Endodermal cell (in vitro differentiated cells): Measurements from ENCODE around the gene OLR1. TPM values are rescaled to one million over a fixed set of nuclear protein-coding genes. Genes with fewer than 3 reads are reported as not detected.

ENCODE experiments used
- DNase-seq: peaks from one replicate; pipeline ENCODE4 v3.0.0-alpha.2; 2017
- H3K27ac ChIP-seq: 2 replicates; pipeline ENCODE4 v1.5.1; 2013; ENCODE audit warnings: mild to moderate bottlenecking, low read depth, low read length, moderate library complexity
- H3K27me3 ChIP-seq: 2 replicates; pipeline ENCODE4 v1.6.1; 2013; ENCODE audit warnings: mild to moderate bottlenecking, low read length, moderate library complexity; ENCODE audit not compliant: insufficient read depth, control insufficient read depth, poor library complexity, severe bottlenecking
- H3K36me3 ChIP-seq: 2 replicates; pipeline ENCODE4 v1.7.0; 2013; ENCODE audit warnings: mild to moderate bottlenecking, low read length, moderate library complexity; ENCODE audit not compliant: control insufficient read depth, insufficient read depth
- H3K4me1 ChIP-seq: one replicate; pipeline ENCODE4 v1.7.0; 2013; ENCODE audit warnings: low read length; ENCODE audit not compliant: control insufficient read depth, insufficient read depth
- H3K4me3 ChIP-seq: 2 replicates; pipeline ENCODE4 v1.5.1; 2013; ENCODE audit warnings: mild to moderate bottlenecking, low read length, moderate library complexity
- H3K9ac ChIP-seq: 2 replicates; pipeline ENCODE4 v1.6.1; 2013; ENCODE audit warnings: mild to moderate bottlenecking, low read length, moderate library complexity; ENCODE audit not compliant: poor library complexity, severe bottlenecking; ENCODE audit errors: extremely low read depth
- H3K9me3 ChIP-seq: 2 replicates; pipeline ENCODE4 v1.6.1; 2013; ENCODE audit warnings: mild to moderate bottlenecking, low read length, moderate library complexity; ENCODE audit not compliant: control insufficient read depth
- H3K27ac Mint-ChIP-seq: 2 replicates; pipeline ENCODE4 v1.8.0; 2020; ENCODE audit warnings: mixed read lengths
- H3K27me3 Mint-ChIP-seq: 2 replicates; pipeline ENCODE4 v1.8.0; 2021; ENCODE audit warnings: mild to moderate bottlenecking, mixed read lengths; ENCODE audit not compliant: insufficient read depth
- H3K36me3 Mint-ChIP-seq: 2 replicates; pipeline ENCODE4 v1.8.0; 2020; ENCODE audit warnings: low read depth, mixed read lengths
- H3K4me1 Mint-ChIP-seq: 2 replicates; pipeline ENCODE4 v1.8.0; 2020; ENCODE audit warnings: mixed read lengths
- H3K4me3 Mint-ChIP-seq: 2 replicates; pipeline ENCODE4 v1.8.0; 2020; ENCODE audit warnings: mild to moderate bottlenecking, moderate library complexity, mixed read lengths
- H3K9me3 Mint-ChIP-seq: 2 replicates; pipeline ENCODE4 v1.8.0; 2020; ENCODE audit warnings: mild to moderate bottlenecking, mixed read lengths
- WGBS, 2 experiments: methylation state at CpG; one replicate each; pipeline versions ENCODE4 v1.1.5 to v1.1.7; 2013; ENCODE audit warnings: missing lambda C conversion rate in 2 of 2, mixed read lengths in 1 of 2; ENCODE audit not compliant: insufficient coverage in 1 of 2, insufficient read length in 1 of 2; 5-methylcytosine and 5-hydroxymethylcytosine counted together
- total RNA-seq, 2 donors: library from RNA; stranded (reverse); fragmentation: NEBNext Ultra II Directional in 1 of 2; extraction: Animal tissue kit (Norgen Biotek cat#: 25700) in 1 of 2; gene quantifications; 2 replicates in 1 of 2; 3 replicates in 1 of 2; pipeline ENCODE4 v1.2.1, GENCODE V29; 2021
- TF ChIP-seq, protein P1 (sequence below): fragments of 200-600 bp; sonication (generic); conservative IDR thresholded peaks from 2 replicates; pipeline ENCODE4 v1.5.0; 2021; ENCODE audit warnings: antibody characterized with exemption, mild to moderate bottlenecking

OLR1 gene
- total RNA-seq, 2 donors from 2014 or later = 0.22 TPM; not detected in 1

DNA sequence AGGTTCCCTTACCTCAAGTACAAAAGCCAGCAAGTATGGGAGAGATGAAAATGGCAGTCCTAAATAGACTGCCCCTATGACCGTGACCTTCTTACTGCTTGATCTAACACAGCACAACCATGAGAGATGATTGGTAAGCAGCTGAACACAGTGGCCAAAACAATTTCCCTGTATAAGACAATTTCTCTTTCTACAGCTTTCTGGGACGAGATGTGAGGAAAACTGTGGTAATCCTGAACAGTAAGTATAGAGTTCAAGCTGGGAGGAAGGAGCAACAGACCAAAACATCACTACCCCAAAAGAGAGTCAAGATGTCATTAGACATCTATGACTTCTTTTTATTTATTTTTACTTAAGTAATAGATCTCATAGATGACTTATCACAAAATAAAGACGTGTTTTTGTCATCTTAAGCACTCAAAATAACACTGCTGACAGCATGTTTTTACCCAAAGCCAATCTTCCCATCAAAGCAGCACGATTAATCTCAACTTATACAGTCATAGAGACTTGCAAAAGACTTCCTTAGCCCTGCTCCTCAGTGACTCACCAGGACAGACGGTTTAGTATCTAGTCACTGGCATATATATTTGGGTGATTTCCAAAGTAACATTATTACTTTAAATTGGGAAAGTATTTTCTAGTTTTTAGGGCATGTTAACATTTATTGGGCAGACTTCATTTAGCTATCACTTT lies 10.6 kb upstream of the OLR1 start:
- WGBS, 2 experiments = 78 to 80% methylated on average over 3 of the region's 5 CpGs
- H3K4me1 ChIP-seq = no peaks in the 10 kb centered on the region
- H3K4me3 ChIP-seq = no peak overlapping the region
- no peak for DNase-seq
- no peak overlapping the region for H3K27ac ChIP-seq
- H3K27ac Mint-ChIP-seq = no peak overlapping the region
- H3K27me3 ChIP-seq = no peaks in the 10 kb centered on the region
- H3K4me3 Mint-ChIP-seq = no peak overlapping the region
- H3K9ac ChIP-seq = no peak overlapping the region
- no peaks in the 10 kb centered on the region for H3K9me3 ChIP-seq
- no peaks in the 10 kb centered on the region for H3K27me3 Mint-ChIP-seq
- H3K36me3 ChIP-seq = no peaks in the 10 kb centered on the region
- TF ChIP-seq, protein P1, sequence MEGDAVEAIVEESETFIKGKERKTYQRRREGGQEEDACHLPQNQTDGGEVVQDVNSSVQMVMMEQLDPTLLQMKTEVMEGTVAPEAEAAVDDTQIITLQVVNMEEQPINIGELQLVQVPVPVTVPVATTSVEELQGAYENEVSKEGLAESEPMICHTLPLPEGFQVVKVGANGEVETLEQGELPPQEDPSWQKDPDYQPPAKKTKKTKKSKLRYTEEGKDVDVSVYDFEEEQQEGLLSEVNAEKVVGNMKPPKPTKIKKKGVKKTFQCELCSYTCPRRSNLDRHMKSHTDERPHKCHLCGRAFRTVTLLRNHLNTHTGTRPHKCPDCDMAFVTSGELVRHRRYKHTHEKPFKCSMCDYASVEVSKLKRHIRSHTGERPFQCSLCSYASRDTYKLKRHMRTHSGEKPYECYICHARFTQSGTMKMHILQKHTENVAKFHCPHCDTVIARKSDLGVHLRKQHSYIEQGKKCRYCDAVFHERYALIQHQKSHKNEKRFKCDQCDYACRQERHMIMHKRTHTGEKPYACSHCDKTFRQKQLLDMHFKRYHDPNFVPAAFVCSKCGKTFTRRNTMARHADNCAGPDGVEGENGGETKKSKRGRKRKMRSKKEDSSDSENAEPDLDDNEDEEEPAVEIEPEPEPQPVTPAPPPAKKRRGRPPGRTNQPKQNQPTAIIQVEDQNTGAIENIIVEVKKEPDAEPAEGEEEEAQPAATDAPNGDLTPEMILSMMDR = no peak
- H3K4me1 Mint-ChIP-seq = peaks cover 25% of the 10 kb centered on the region
- H3K36me3 Mint-ChIP-seq = no peaks in the 10 kb centered on the region
- H3K9me3 Mint-ChIP-seq = no peaks in the 10 kb centered on the region

DNA sequence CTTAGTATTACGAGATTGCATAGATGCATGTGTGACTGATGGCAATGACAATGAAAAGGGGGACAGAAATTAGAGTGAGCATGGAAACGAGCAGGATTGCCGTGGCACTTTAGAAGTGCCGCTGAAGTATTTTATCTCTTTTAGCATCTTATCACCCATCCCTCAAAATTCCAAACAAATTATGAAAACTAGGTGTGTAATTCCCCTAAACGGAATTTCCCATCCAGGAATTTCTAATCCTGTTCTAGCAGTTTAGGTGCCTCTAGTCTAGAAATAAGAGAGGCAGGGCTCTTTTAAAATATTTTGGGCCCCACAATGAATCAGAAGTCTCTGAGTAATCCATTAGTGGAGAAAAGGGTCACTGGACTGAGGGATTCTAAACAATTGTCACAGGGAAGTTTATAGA lies 7.8 kb upstream of the OLR1 start:
- 89 to 93% methylated on average over 1 to 5 of the region's 5 CpGs for WGBS, 2 experiments
- H3K36me3 Mint-ChIP-seq = no peaks in the 10 kb centered on the region
- no peaks in the 10 kb centered on the region for H3K9me3 ChIP-seq
- no peak overlapping the region for H3K27ac Mint-ChIP-seq
- TF ChIP-seq, protein P1 = no peak
- H3K9me3 Mint-ChIP-seq = no peaks in the 10 kb centered on the region
- no peak overlapping the region for H3K9ac ChIP-seq
- peaks cover 41% of the 10 kb centered on the region for H3K4me1 Mint-ChIP-seq
- H3K4me1 ChIP-seq = no peaks in the 10 kb centered on the region
- H3K36me3 ChIP-seq = no peaks in the 10 kb centered on the region
- H3K27me3 Mint-ChIP-seq = no peaks in the 10 kb centered on the region
- no peak for DNase-seq
- H3K27me3 ChIP-seq = no peaks in the 10 kb centered on the region
- no peak overlapping the region for H3K27ac ChIP-seq
- H3K4me3 ChIP-seq = no peak overlapping the region
- H3K4me3 Mint-ChIP-seq = no peak overlapping the region

DNA sequence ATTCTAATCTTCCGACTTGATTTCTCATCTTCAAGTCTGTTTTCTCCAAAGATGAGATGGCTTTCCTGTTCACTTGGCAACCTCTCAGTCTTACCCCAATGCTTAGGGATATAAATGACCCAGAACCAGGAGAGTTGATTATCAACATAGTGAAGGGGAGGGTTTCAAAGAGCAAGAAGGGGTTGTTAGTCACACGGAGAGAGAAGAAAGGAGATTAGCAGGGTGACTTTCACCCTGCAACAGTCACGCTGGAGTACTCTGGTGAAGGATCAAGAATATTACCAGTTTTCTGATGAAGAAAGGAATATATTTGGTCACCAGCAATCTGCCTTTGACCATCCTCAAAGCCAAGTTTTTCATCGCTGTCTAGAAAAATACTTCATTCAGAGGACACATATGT lies 6.9 kb upstream of the OLR1 start, which contains the start of gene TMEM52B:
Gene TMEM52B, plus strand, starts transcription at position 212 of the 400 bp plus-strand sequence. CDS start 543 bp downstream, outside the sequence.
- no peaks in the 10 kb centered on the region for H3K9me3 ChIP-seq
- peaks cover 41% of the 10 kb centered on the region for H3K4me1 Mint-ChIP-seq
- H3K9me3 Mint-ChIP-seq = no peaks in the 10 kb centered on the region
- no peak within 1 kb of the TSS for H3K27ac ChIP-seq
- no peak within 1 kb of the TSS for H3K4me3 Mint-ChIP-seq
- no peaks in the 10 kb centered on the region for H3K27me3 Mint-ChIP-seq
- H3K36me3 Mint-ChIP-seq = no peaks in the 10 kb centered on the region
- no peaks in the 10 kb centered on the region for H3K27me3 ChIP-seq
- TF ChIP-seq, protein P1 = no peak
- H3K4me3 ChIP-seq = no peak within 1 kb of the TSS
- H3K4me1 ChIP-seq = no peaks in the 10 kb centered on the region
- DNase-seq = no peak
- H3K27ac Mint-ChIP-seq = no peak within 1 kb of the TSS
- H3K9ac ChIP-seq = no peak within 1 kb of the TSS
- 65 to 73% methylated on average over 2 to 4 of the region's 4 CpGs for WGBS, 2 experiments
- no peaks in the 10 kb centered on the region for H3K36me3 ChIP-seq
